K562 (cell line): Measurements from ENCODE around the gene NAT14. TPM values are rescaled to one million over a fixed set of nuclear protein-coding genes. Genes with fewer than 3 reads are reported as not detected.

Source experiments
- MAFF ChIP-seq: IDR thresholded peaks from 2 replicates; pipeline ENCODE4 v1.6.1; 2012; ENCODE audit warnings: low read length, improper control_type of control experiment
- SNIP1 ChIP-seq: fragments of 450-650 bp; IDR thresholded peaks from 2 replicates; pipeline ENCODE4 v1.7.1; 2017; ENCODE audit warnings: low read depth, mild to moderate bottlenecking
- ZNF644 ChIP-seq: fragments of 200-800 bp; sonication (Bioruptor generic); IDR thresholded peaks from 2 replicates; pipeline ENCODE4 v1.6.1; 2016; ENCODE audit warnings: low read depth, missing genetic modification characterization, missing compliant biosample characterization
- polyA plus RNA-seq, 8 experiments: library from polyadenylated mRNA; depleted of rRNA in 4 of 8; stranded (reverse) in 5 of 8; unstranded in 3 of 8; fragments of >200 nt; fragmentation: Nextera tagmentation in 2 of 8; fragmentation: Illumina TruSeq in 1 of 8; extraction: Ambion mirVana in 2 of 8; extraction: Trizol in 1 of 8; gene quantifications; 2 replicates each; pipeline versions ENCODE4 v1.2.1 to v1.2.3, GENCODE V29; 2011 to 2014; ENCODE audit warnings: inconsistent platforms in 1 of 8, missing spikeins in 1 of 8
- total RNA-seq, 7 experiments: library from RNA; depleted of rRNA in 6 of 7; stranded (reverse); fragments of >200 nt in 6 of 7; fragmentation: Illumina TruSeq in 2 of 7; extraction: Trizol in 2 of 7; gene quantifications; 2 replicates each; pipeline versions ENCODE4 v1.2.1 to v1.2.3, GENCODE V29; 2011 to 2021; ENCODE audit warnings: low replicate concordance in 1 of 7
- TF ChIP-seq, protein P1 (sequence below): sonication (generic); formaldehyde crosslinking; IDR thresholded peaks from 2 replicates; pipeline ENCODE4 v1.8.0; 2023; ENCODE audit warnings: missing genetic modification reagents, mild to moderate bottlenecking, borderline replicate concordance

NAT14 gene
- total and polyA plus RNA-seq, 9 of the 15 experiments (the other 6 are each of a cell fraction or from before 2014, with no cell fraction given): 2.4 to 77.0 (median 26.7) TPM

DNA sequence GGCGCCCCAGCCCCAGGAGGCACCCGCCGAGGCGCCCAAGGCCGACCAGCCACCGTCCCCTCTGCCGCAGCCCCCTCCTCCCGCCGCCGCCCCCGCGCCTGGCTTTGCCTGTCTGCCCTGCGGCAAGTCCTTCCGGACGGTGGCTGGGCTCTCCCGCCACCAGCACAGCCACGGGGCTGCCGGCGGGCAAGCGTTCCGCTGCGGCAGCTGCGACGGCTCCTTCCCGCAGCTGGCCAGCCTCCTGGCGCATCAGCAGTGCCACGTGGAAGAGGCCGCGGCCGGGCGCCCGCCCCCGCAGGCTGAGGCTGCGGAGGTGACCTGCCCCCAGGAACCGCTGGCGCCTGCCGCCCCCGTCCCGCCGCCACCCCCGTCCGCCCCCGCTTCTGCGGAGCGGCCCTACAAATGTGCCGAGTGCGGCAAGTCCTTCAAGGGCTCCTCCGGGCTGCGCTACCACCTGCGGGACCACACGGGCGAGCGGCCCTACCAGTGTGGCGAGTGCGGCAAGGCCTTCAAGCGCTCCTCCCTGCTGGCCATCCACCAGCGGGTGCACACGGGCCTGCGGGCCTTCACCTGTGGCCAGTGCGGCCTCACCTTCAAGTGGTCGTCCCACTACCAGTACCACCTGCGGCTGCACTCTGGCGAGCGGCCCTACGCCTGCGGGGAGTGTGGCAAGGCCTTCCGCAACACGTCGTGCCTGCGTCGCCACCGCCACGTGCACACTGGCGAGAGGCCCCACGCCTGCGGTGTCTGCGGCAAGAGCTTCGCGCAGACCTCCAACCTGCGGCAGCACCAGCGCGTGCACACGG lies 2.6 kb upstream of the NAT14 start (continued):
- TF ChIP-seq, protein P1, sequence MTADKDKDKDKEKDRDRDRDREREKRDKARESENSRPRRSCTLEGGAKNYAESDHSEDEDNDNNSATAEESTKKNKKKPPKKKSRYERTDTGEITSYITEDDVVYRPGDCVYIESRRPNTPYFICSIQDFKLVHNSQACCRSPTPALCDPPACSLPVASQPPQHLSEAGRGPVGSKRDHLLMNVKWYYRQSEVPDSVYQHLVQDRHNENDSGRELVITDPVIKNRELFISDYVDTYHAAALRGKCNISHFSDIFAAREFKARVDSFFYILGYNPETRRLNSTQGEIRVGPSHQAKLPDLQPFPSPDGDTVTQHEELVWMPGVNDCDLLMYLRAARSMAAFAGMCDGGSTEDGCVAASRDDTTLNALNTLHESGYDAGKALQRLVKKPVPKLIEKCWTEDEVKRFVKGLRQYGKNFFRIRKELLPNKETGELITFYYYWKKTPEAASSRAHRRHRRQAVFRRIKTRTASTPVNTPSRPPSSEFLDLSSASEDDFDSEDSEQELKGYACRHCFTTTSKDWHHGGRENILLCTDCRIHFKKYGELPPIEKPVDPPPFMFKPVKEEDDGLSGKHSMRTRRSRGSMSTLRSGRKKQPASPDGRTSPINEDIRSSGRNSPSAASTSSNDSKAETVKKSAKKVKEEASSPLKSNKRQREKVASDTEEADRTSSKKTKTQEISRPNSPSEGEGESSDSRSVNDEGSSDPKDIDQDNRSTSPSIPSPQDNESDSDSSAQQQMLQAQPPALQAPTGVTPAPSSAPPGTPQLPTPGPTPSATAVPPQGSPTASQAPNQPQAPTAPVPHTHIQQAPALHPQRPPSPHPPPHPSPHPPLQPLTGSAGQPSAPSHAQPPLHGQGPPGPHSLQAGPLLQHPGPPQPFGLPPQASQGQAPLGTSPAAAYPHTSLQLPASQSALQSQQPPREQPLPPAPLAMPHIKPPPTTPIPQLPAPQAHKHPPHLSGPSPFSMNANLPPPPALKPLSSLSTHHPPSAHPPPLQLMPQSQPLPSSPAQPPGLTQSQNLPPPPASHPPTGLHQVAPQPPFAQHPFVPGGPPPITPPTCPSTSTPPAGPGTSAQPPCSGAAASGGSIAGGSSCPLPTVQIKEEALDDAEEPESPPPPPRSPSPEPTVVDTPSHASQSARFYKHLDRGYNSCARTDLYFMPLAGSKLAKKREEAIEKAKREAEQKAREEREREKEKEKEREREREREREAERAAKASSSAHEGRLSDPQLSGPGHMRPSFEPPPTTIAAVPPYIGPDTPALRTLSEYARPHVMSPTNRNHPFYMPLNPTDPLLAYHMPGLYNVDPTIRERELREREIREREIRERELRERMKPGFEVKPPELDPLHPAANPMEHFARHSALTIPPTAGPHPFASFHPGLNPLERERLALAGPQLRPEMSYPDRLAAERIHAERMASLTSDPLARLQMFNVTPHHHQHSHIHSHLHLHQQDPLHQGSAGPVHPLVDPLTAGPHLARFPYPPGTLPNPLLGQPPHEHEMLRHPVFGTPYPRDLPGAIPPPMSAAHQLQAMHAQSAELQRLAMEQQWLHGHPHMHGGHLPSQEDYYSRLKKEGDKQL (CRISPR knock-in tag): no peak
- TF ChIP-seq ZNF644 (tag) (no peak), MAFF (no peak), SNIP1 (no peak)
